OCI-M2 (cell line): ENCODE data around the gene HMGA1.
A peak's percentile ranks its signal among the peaks of the same experiment; 100 is the strongest.
"Not testable (repeated sequence)": the region's sequence is repeated elsewhere in the genome, so short reads cannot be mapped to it uniquely, and the experiment has no call there.

Source experiments
- DNase-seq: peaks from one replicate; lab custom pipeline; 2025; ENCODE audit not compliant: unreplicated experiment; lab: John Stamatoyannopoulos, UW

HMGA1 gene

GRCh38 chr6:34259529-34260069 lies 22.9 kb downstream of the HMGA1 start:
- no peak for DNase-seq

- DNase-seq: no peak
Observed at GRCh38 chr6:34260576-34261267, 24.0 kb downstream of the HMGA1 start.

GRCh38 chr6:34263484-34263883 lies 26.8 kb downstream of the HMGA1 start:
- DNase-seq: not testable (repeated sequence)

GRCh38 chr6:34267746-34268145 lies 31.1 kb downstream of the HMGA1 start:
- DNase-seq: no peak

GRCh38 chr6:34269132-34269531 lies 32.5 kb downstream of the HMGA1 start:
- DNase-seq: not testable (repeated sequence)

GRCh38 chr6:34269658-34270341 lies 33.1 kb downstream of the HMGA1 start:
- not testable (repeated sequence) for DNase-seq

GRCh38 chr6:34272013-34272926 lies 35.6 kb downstream of the HMGA1 start:
- DNase-seq: no peak

GRCh38 chr6:34273242-34273805 lies 36.7 kb downstream of the HMGA1 start:
- peak; percentile 77 for DNase-seq

GRCh38 chr6:34274129-34274528 lies 37.5 kb downstream of the HMGA1 start:
- DNase-seq: no peak

- DNase-seq: no peak
Observed at GRCh38 chr6:34275128-34275804, 38.6 kb downstream of the HMGA1 start.

GRCh38 chr6:34276191-34276590 lies 39.5 kb downstream of the HMGA1 start:
- DNase-seq: no peak

- DNase-seq: peak; percentile 67
Observed at GRCh38 chr6:34276881-34277762, 40.4 kb downstream of the HMGA1 start.

GRCh38 chr6:34277763-34278112 lies 41.1 kb downstream of the HMGA1 start:
- no peak for DNase-seq

- no peak for DNase-seq
Observed at GRCh38 chr6:34278833-34279232, 42.2 kb downstream of the HMGA1 start.

- no peak for DNase-seq
Observed at GRCh38 chr6:34280216-34280615, 43.5 kb downstream of the HMGA1 start.

GRCh38 chr6:34281702-34282334 lies 45.1 kb downstream of the HMGA1 start:
- DNase-seq: no peak

GRCh38 chr6:34284563-34285447 lies 48.1 kb downstream of the HMGA1 start:
- no peak for DNase-seq
